GM21576 (cell line): ENCODE results near the gene BFAR.
A peak's percentile ranks its signal among the peaks of the same experiment; 100 is the strongest.
"Not testable (repeated sequence)": the region's sequence is repeated elsewhere in the genome, so short reads cannot be mapped to it uniquely, and the experiment has no call there.

Source experiments
- ATAC-seq: cut with Tn5 transposase; IDR thresholded peaks from one replicate; pipeline ENCODE4 v1.9.1; 2021; ENCODE audit warnings: mild to moderate bottlenecking, moderate library complexity; ENCODE audit not compliant: unreplicated experiment

BFAR gene

DNA sequence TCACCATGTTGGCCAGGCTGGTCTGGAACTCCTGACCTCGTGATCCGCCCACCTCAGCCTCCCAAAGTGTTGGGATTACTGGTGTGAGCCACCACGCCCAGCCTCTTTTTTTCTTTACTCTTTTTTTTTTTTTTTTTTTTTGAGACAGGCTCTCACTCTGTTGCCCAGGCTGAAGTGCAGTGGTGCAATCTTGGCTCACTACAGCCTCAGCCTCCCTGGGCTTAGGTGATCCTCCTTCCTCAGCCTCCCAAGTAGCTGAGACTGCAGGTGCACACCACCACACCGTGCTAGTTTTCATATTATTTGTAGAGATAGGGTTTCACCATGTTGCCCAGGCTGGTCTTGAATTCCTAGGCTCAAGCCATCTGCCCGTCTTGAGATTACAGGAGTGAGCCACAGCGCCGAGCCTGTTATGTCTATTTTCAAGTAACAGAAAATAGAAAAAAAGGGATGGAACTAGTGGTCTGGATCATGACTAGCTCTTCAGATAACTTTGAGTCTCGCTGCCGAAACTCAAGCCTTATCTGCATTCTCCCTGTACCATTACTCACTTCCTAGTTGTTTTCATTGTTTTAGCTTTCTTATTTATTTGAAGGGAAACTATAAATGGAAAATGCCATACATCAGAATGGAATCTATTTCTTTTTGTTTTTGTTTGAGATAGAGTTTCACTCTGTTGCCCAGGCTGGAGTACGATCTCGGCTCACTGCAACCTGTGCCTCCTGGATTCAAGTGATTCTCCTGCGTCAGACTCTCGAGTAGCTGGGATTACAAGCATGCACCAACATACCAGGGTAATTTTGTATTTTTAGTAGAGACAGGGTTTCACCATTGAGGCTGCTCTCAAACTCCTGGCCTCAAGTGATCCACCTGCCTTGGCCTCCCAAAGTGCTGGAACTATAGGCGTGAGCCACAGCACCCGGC, 53.4 kb downstream of the BFAR start:
- not testable (repeated sequence) for ATAC-seq

DNA sequence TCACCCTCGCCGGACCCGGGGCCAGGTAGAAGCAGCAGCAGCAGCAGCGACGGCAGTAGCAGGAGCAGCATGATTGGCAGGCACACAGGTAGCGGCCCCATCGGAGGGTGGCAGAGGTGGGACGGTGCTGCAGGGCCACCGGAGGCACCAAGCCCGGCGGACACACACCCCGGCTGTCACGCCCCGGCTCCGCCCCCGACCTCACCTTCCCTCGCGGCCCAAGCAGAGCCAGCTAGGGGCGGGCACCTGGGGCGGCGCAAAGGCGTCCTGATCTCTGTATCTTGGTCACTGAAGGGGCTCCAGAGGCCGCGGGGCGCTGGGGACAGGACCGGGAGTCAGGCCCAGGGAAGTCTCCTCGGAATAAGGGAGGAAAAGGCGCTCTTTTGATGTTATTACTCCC, 61.4 kb downstream of the BFAR start, which contains the start of gene PLA2G10:
Gene PLA2G10 (minus strand): TSS at position 180 of the 400 bp plus-strand sequence. CDS start 79 bp downstream, at position 101.
- ATAC-seq: not testable (repeated sequence)

DNA sequence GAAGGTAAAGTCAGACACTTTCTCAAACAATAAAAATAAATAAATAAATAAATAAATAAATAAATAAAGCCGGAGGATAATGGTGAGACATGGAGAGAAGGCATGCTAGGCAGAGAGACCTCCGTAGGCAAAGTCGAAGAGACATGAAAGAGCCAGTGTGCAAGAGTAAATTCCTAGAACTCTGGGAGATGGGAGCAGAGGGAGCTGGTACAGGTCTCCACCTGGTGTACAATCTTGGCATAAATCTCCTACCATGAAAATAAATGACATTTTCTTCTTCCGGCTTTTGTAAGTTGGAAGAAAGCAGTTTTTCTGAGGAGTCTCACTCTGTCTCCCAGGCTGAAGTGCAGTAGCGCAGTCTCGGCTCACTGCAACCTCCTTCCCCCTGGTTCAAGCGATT, 69.1 kb downstream of the BFAR start:
- not testable (repeated sequence) for ATAC-seq

DNA sequence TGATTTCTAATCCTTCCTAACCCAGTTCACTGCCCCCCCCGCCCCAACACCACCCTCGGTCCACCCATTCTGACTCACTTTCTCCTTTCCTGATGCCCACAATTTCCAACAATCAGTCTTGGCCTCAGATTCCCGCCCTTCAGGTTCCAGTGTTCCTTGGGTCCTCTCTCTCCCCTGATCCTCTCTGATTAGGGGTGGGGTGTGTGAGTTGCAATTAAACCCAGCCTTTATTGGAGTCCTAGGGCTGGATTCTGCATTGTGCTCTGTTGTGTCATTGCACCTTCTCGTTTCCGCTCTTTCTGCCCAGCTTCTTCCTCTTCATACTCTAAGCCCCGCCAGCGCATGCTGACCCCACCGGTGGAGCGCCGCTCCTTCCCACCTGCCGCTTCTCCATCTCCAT, 69.9 kb downstream of the BFAR start:
- ATAC-seq: not testable (repeated sequence)

DNA sequence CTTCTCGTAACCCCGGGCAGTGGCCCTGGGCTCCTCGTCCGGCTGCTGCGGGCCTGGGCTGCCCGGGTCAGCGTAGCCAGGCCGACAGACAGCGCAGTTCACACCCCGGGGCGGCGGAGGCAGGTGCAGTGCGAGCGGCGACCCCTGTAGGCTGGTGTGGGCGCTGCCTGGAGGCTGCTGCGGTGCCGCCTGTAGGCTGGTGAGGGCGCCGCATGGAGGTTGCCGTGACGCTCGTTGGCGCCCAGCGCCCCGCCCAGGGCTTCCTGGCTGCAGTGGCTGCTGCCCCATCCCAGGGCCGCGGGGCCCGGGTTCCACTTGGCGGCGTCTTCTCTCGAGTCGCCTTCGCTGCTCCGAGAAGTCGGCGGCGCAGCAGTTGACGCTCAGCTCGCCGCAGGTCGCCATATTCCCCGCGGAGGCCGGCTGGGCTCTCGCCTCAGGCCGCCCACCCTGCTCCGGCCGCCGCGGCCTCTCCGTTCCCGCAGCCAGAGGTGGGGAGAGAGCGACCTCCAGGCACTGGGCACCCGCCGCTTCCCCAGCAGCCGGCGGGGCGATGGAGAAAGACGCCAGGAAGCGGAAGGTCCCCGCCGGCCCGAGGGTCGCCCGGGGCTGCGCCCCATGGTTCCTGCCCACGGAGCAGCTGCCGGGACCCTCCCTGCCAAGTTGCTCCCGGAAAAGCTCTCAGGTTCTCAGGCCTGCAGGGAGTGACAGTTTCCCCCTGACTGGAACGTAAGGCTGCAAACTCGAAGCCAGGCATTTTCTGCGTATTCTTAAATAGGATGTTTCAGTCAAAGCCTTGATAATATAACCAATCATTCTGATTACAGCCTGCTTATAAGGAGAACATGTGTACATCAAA, 70.6 kb downstream of the BFAR start, which contains the start of gene NPIPA3:
Gene NPIPA3 (plus strand): TSS at position 256 of the 856 bp plus-strand sequence. CDS start 5,533 bp downstream, outside the sequence.
- ATAC-seq: peak; percentile 95
